ENCODE data around the gene TRIOBP.

DNA sequence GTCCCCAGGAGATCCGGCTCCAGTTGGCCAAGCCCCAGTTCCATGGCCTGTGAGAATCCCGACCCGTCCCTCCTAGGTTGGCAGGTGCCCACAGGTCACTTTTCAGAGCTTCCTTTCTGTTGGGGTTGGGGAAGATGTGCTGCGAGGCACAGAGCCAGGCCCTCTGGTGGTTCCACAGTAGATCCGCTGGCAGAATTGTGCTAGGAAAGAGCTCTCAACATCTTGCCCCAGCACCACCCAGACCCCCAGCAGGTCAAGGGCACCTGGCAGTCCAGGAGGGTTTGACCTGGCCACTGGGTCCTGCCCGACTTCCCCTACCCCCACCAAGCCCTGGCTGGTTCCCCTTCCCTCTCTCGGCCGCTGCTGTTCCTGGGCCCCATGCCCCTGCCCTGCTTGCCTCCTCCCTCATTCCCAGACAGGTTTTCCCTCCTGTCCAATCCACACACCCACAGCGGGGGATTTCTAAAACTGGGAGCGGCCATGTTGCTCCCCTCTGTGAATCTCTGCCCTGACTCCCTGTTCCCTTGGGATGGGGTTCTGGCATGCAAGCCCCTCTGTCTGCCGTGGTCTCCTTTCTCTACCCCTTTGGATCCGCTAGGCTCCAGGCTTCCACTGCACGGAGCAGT lies 84.7 kb downstream of the TRIOBP start:
- TF ChIP-seq, protein P1, sequence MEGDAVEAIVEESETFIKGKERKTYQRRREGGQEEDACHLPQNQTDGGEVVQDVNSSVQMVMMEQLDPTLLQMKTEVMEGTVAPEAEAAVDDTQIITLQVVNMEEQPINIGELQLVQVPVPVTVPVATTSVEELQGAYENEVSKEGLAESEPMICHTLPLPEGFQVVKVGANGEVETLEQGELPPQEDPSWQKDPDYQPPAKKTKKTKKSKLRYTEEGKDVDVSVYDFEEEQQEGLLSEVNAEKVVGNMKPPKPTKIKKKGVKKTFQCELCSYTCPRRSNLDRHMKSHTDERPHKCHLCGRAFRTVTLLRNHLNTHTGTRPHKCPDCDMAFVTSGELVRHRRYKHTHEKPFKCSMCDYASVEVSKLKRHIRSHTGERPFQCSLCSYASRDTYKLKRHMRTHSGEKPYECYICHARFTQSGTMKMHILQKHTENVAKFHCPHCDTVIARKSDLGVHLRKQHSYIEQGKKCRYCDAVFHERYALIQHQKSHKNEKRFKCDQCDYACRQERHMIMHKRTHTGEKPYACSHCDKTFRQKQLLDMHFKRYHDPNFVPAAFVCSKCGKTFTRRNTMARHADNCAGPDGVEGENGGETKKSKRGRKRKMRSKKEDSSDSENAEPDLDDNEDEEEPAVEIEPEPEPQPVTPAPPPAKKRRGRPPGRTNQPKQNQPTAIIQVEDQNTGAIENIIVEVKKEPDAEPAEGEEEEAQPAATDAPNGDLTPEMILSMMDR (IDR thresholded peaks at IDR 0.05) = peak in 1 of 2 donors; percentile 40
- TF ChIP-seq POLR2A (IDR thresholded peaks at IDR 0.05) (no peak), EP300 (IDR thresholded peaks at IDR 0.05) (no peak)

All from suprapubic skin (tissue), 3 donors.